SK-N-SH (cell line): ENCODE measurements around the gene ZDHHC7. TPM values are rescaled to one million over a fixed set of nuclear protein-coding genes. Genes with fewer than 3 reads are reported as not detected.

ENCODE experiments used
- CTCF ChIA-PET: fragments of 300-600, 350-600 bp; formaldehyde crosslinking; extraction: SDS; loops from one replicate; lab custom pipeline; 2021; lab: Yijun Ruan, JAX
- POLR2A ChIA-PET: fragments of 350-600 bp; sonication (Branson Sonifier 250); formaldehyde crosslinking; extraction: SDS; loops from one replicate; lab custom pipeline; 2020; ENCODE audit warnings: antibody characterized with exemption, inconsistent platforms; lab: Yijun Ruan, JAX
- DNase-seq: peaks from one replicate; pipeline ENCODE4 v3.0.0; 2012
- H2AFZ ChIP-seq: fragments of 200-600 bp; sonication (generic); 2 replicates; pipeline ENCODE4 v1.8.1; 2016; ENCODE audit warnings: antibody characterized with exemption, mild to moderate bottlenecking, low read depth
- H3F3A ChIP-seq: fragments of 200-600 bp; sonication (generic); replicated peaks from 2 replicates; pipeline ENCODE3; 2016; ENCODE audit warnings: antibody characterized with exemption, mild to moderate bottlenecking; ENCODE audit not compliant: insufficient read depth
- H3K27ac ChIP-seq, 2 experiments: fragments of 200-500 bp in 1 of 2; fragments of 200-600 bp in 1 of 2; sonication (Bioruptor generic) in 1 of 2; sonication (generic), shearing (Covaris generic) in 1 of 2; 2 replicates each; pipeline versions ENCODE4 v1.5.1 to v1.6.1; 2014 to 2016; ENCODE audit warnings: low read depth in 2 of 2, inconsistent platforms in 1 of 2, low read length in 1 of 2, mild to moderate bottlenecking in 1 of 2, mixed read lengths in 1 of 2
- H3K27me3 ChIP-seq: fragments of 200-600 bp; sonication (generic), shearing (Covaris generic); 2 replicates; pipeline ENCODE4 v1.6.1; 2016; ENCODE audit warnings: mixed run types; ENCODE audit not compliant: insufficient read depth
- H3K36me3 ChIP-seq, 2 experiments: fragments of 200-500 bp in 1 of 2; fragments of 200-600 bp in 1 of 2; sonication (Bioruptor generic) in 1 of 2; sonication (generic) in 1 of 2; replicated peaks in 1 of 2; 2 replicates each; pipeline versions ENCODE3 to v1.5.1; 2014 to 2016; ENCODE audit warnings: low read length in 1 of 2, mild to moderate bottlenecking in 1 of 2; ENCODE audit not compliant: insufficient read depth in 2 of 2, control insufficient read depth in 1 of 2
- H3K4me1 ChIP-seq, 2 experiments: fragments of 200-500 bp in 1 of 2; fragments of 200-600 bp in 1 of 2; sonication (Bioruptor generic) in 1 of 2; sonication (generic), shearing (Covaris generic) in 1 of 2; 2 replicates each; pipeline versions ENCODE4 v1.5.1 to v1.6.1; 2014 to 2016; ENCODE audit warnings: low read depth in 1 of 2, low read length in 1 of 2, mixed run types in 1 of 2; ENCODE audit not compliant: insufficient read depth in 2 of 2, control insufficient read depth in 1 of 2
- H3K4me2 ChIP-seq: fragments of 200-600 bp; sonication (generic), shearing (Covaris generic); 2 replicates; pipeline ENCODE4 v1.6.1; 2017; ENCODE audit warnings: mixed run types
- H3K4me3 ChIP-seq, 2 experiments: fragments of 200-500 bp in 1 of 2; fragments of 200-600 bp in 1 of 2; sonication (Bioruptor generic) in 1 of 2; sonication (generic), shearing (Covaris generic) in 1 of 2; 2 replicates each; pipeline versions ENCODE4 v1.5.1 to v1.8.1; 2014 to 2016; ENCODE audit warnings: low read depth in 2 of 2, inconsistent platforms in 1 of 2, low read length in 1 of 2, mild to moderate bottlenecking in 1 of 2, mixed read lengths in 1 of 2, moderate library complexity in 1 of 2
- H3K79me2 ChIP-seq: fragments of 200-600 bp; sonication (generic); 2 replicates; pipeline ENCODE4 v1.8.1; 2017; ENCODE audit warnings: mild to moderate bottlenecking; ENCODE audit not compliant: insufficient read depth
- H3K9ac ChIP-seq: fragments of 200-600 bp; sonication (generic); 2 replicates; pipeline ENCODE4 v1.6.1; 2017; ENCODE audit warnings: mixed run types
- H3K9me2 ChIP-seq: fragments of 200-600 bp; sonication (generic); 2 replicates; pipeline ENCODE4 v1.6.1; 2017; ENCODE audit warnings: mixed run types
- H3K9me3 ChIP-seq: fragments of 200-600 bp; sonication (generic); 2 replicates; pipeline ENCODE4 v1.6.1; 2017; ENCODE audit warnings: mixed run types, mild to moderate bottlenecking, moderate library complexity
- H4K20me1 ChIP-seq: fragments of 200-600 bp; sonication (generic); 2 replicates; pipeline ENCODE4 v1.6.1; 2017; ENCODE audit warnings: mild to moderate bottlenecking, mixed run types; ENCODE audit not compliant: insufficient read depth
- ELF1 ChIP-seq: IDR thresholded peaks from 2 replicates; pipeline ENCODE4 v1.4.0; 2012
- EP300 ChIP-seq, 2 experiments: IDR thresholded peaks; 2 replicates each; pipeline versions ENCODE4 v1.4.0 to v1.6.1; 2012; ENCODE audit warnings: borderline replicate concordance in 1 of 2, low read depth in 1 of 2, low read length in 1 of 2
- EZH2phosphoT487 ChIP-seq: fragments of 200-600 bp; sonication (generic); IDR thresholded peaks from 2 replicates; pipeline ENCODE4 v1.6.1; 2017; ENCODE audit warnings: low read depth, mixed run types, mild to moderate bottlenecking, antibody characterized with exemption, moderate library complexity, borderline replicate concordance
- FOSL2 ChIP-seq: IDR thresholded peaks from 2 replicates; pipeline ENCODE4 v1.4.0; 2012; ENCODE audit warnings: low read depth, mild to moderate bottlenecking, moderate library complexity, borderline replicate concordance
- FOXJ3 ChIP-seq: sonication (generic); formaldehyde crosslinking; IDR thresholded peaks from 2 replicates; pipeline ENCODE4 v1.5.1; 2020; ENCODE audit warnings: mild to moderate bottlenecking, missing genetic modification reagents
- GABPA ChIP-seq: IDR thresholded peaks from 2 replicates; pipeline ENCODE4 v1.4.0; 2012; ENCODE audit warnings: low read depth, mild to moderate bottlenecking
- JUND ChIP-seq: IDR thresholded peaks from 2 replicates; pipeline ENCODE4 v1.4.0; 2012
- MEF2A ChIP-seq: IDR thresholded peaks from 2 replicates; pipeline ENCODE4 v1.4.0; 2012; ENCODE audit warnings: low read depth, borderline replicate concordance
- MXI1 ChIP-seq: IDR thresholded peaks from 2 replicates; pipeline ENCODE4 v1.6.1; 2012; ENCODE audit warnings: mild to moderate bottlenecking, low read depth, low read length, improper control_type of control experiment
- NFIC ChIP-seq: IDR thresholded peaks from 2 replicates; pipeline ENCODE4 v1.4.0; 2012; ENCODE audit warnings: borderline replicate concordance
- NRF1 ChIP-seq: IDR thresholded peaks from 2 replicates; pipeline ENCODE4 v1.6.1; 2012; ENCODE audit warnings: low read depth, mild to moderate bottlenecking, low read length
- RAD21 ChIP-seq: IDR thresholded peaks from 2 replicates; pipeline ENCODE4 v1.6.1; 2012; ENCODE audit warnings: mild to moderate bottlenecking, low read length
- TAF1 ChIP-seq: IDR thresholded peaks from 2 replicates; pipeline ENCODE4 v1.6.1; 2012; ENCODE audit warnings: low read depth, mild to moderate bottlenecking, low read length, moderate library complexity, borderline replicate concordance
- WGBS: methylation state at CpG from one replicate; pipeline ENCODE4 v1.1.6; 2017; ENCODE audit warnings: low lambda C conversion rate; 5-methylcytosine and 5-hydroxymethylcytosine counted together
- polyA plus RNA-seq, 3 experiments: library from polyadenylated mRNA; depleted of rRNA; stranded (reverse); fragments of >200 nt; gene quantifications; 2 replicates each; pipeline ENCODE4 v1.2.3, GENCODE V29; 2012
- TF ChIP-seq, protein P1 (sequence below): IDR thresholded peaks from 2 replicates; pipeline ENCODE4 v1.6.1; 2012; ENCODE audit warnings: mild to moderate bottlenecking, low read depth, low read length, moderate library complexity
- TF ChIP-seq, protein P2 (sequence below): fragments of 200-600 bp; sonication (generic); IDR thresholded peaks from 2 replicates; pipeline ENCODE4 v1.6.1; 2017; ENCODE audit warnings: antibody characterized with exemption, mild to moderate bottlenecking, moderate library complexity
- TF ChIP-seq, protein P3 (sequence below): IDR thresholded peaks from 2 replicates; pipeline ENCODE4 v1.4.0; 2012; ENCODE audit warnings: low read depth, borderline replicate concordance
- TF ChIP-seq, protein P4 (sequence below): fragments of 150-350 bp; IDR thresholded peaks from 2 replicates; pipeline ENCODE4 v1.6.1; 2017; ENCODE audit warnings: antibody characterized with exemption, low read length, low read depth, borderline replicate concordance

Gene ZDHHC7
- polyA plus RNA-seq, 1 of the 3 experiments (the other 2 are of a cell fraction), result 114 TPM

DNA sequence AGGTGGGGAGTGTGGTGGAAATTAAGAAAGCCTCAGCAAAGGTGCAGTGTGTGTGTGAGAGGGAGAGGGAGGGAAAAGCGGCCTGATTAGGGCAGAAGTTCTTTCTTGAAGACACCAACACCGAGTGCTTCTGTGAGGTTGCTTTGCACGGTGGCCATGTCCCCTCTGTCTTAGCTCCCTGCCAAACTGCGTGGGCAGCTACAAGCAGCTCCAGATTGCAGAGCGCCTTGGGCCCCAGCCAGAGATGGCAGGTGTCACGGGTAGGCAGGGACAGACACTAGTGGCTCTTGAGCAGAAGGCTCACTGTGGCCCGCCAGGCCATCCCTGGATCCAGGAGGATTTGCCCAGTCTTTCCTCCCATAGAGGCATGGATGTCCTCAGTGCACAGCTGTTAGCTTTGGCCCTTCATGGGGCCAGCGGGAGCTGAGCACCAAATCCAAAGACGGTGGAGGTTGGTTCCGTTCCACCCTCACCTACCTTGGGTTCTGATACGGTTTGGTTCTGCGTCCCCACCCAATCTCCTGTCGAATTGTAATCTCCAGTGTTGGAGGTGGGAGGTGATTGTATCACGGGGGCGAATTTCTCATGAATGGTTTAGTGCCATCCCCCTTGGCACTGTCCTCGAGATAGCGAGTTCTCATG is 37.7 kb upstream of the ZDHHC7 start (continued):
- TF ChIP-seq, protein P1, sequence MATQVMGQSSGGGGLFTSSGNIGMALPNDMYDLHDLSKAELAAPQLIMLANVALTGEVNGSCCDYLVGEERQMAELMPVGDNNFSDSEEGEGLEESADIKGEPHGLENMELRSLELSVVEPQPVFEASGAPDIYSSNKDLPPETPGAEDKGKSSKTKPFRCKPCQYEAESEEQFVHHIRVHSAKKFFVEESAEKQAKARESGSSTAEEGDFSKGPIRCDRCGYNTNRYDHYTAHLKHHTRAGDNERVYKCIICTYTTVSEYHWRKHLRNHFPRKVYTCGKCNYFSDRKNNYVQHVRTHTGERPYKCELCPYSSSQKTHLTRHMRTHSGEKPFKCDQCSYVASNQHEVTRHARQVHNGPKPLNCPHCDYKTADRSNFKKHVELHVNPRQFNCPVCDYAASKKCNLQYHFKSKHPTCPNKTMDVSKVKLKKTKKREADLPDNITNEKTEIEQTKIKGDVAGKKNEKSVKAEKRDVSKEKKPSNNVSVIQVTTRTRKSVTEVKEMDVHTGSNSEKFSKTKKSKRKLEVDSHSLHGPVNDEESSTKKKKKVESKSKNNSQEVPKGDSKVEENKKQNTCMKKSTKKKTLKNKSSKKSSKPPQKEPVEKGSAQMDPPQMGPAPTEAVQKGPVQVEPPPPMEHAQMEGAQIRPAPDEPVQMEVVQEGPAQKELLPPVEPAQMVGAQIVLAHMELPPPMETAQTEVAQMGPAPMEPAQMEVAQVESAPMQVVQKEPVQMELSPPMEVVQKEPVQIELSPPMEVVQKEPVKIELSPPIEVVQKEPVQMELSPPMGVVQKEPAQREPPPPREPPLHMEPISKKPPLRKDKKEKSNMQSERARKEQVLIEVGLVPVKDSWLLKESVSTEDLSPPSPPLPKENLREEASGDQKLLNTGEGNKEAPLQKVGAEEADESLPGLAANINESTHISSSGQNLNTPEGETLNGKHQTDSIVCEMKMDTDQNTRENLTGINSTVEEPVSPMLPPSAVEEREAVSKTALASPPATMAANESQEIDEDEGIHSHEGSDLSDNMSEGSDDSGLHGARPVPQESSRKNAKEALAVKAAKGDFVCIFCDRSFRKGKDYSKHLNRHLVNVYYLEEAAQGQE, result no peak
- TF ChIP-seq EP300 (IDR thresholded peaks at IDR 0.05; ENCODE audit: borderline replicate concordance in 1 of 2, low read depth in 1 of 2, low read length in 1 of 2) (no peak), MXI1 (no peak), ELF1 (no peak), MEF2A (no peak), RAD21 (no peak), TAF1 (no peak), FOSL2 (no peak)
- TF ChIP-seq, protein P2, sequence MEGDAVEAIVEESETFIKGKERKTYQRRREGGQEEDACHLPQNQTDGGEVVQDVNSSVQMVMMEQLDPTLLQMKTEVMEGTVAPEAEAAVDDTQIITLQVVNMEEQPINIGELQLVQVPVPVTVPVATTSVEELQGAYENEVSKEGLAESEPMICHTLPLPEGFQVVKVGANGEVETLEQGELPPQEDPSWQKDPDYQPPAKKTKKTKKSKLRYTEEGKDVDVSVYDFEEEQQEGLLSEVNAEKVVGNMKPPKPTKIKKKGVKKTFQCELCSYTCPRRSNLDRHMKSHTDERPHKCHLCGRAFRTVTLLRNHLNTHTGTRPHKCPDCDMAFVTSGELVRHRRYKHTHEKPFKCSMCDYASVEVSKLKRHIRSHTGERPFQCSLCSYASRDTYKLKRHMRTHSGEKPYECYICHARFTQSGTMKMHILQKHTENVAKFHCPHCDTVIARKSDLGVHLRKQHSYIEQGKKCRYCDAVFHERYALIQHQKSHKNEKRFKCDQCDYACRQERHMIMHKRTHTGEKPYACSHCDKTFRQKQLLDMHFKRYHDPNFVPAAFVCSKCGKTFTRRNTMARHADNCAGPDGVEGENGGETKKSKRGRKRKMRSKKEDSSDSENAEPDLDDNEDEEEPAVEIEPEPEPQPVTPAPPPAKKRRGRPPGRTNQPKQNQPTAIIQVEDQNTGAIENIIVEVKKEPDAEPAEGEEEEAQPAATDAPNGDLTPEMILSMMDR, result no peak
- TF ChIP-seq, all 33 proteins: peak for 0

DNA sequence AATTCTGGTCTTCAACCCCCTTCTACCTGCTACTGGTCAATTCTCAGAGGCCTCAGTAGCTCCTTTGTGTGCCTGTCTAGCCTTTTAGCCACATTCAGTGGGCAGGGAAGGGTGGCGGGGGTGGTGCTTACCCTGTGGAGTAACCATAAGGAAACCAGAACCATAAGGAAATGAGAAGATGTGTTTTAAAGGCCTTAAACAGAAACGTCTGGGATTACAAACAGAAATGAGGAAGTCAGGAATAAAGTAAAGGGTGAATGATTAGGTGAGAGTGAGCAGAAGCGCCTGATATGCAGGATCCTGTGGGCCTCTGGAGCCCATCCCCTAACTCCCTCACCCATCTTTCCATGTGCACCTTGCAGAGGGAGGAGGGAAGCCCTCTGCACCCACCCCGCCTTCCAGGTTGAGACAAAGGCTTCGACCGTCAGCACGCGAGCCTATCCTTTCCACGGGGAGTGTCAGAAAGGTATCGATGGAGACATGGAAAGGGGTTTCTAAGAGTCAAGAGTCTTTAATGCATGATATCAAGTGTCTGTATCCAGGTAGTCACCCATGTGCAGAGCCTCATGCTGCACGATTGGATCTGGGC is 36.6 kb upstream of the ZDHHC7 start:
- Histone ChIP-seq H3K9ac (no peak overlapping the region), H2AFZ (no peak overlapping the region), H3K4me2 (no peak overlapping the region), H3K4me1 (peaks cover 0 to 8% of the 10 kb centered on the region in 2 experiments; a peak in 1 of 4 replicates), H3K27ac (no peak overlapping the region), H3K79me2 (no peaks in the 10 kb centered on the region), H3K36me3 (no peaks in the 10 kb centered on the region), H3F3A (no peaks in the 10 kb centered on the region), H3K27me3 (no peaks in the 10 kb centered on the region), H3K4me3 (no peak overlapping the region), H3K9me3 (no peaks in the 10 kb centered on the region), H4K20me1 (no peaks in the 10 kb centered on the region), H3K9me2 (no peaks in the 10 kb centered on the region)
- CTCF ChIA-PET, result interaction anchor here (1.4 kb wide), 1 partner anchor 38 kb away, joined by 5 read pairs; no protein-coding TSS in a partner anchor
- no peak for DNase-seq
- TF ChIP-seq, protein P1, result no peak
- no peak for TF ChIP-seq GABPA
- TF ChIP-seq, protein P3, sequence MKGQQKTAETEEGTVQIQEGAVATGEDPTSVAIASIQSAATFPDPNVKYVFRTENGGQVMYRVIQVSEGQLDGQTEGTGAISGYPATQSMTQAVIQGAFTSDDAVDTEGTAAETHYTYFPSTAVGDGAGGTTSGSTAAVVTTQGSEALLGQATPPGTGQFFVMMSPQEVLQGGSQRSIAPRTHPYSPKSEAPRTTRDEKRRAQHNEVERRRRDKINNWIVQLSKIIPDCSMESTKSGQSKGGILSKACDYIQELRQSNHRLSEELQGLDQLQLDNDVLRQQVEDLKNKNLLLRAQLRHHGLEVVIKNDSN, result no peak
- TF ChIP-seq MEF2A, result no peak
- TF ChIP-seq, protein P4, sequence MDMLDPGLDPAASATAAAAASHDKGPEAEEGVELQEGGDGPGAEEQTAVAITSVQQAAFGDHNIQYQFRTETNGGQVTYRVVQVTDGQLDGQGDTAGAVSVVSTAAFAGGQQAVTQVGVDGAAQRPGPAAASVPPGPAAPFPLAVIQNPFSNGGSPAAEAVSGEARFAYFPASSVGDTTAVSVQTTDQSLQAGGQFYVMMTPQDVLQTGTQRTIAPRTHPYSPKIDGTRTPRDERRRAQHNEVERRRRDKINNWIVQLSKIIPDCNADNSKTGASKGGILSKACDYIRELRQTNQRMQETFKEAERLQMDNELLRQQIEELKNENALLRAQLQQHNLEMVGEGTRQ, result no peak
- no peak for TF ChIP-seq JUND
- TF ChIP-seq EZH2phosphoT487, result no peak
- no peak for TF ChIP-seq NFIC
- no peak for TF ChIP-seq NRF1
- TF ChIP-seq FOXJ3, result no peak
- no peak for TF ChIP-seq MXI1
- POLR2A ChIA-PET, result no interaction called here
- WGBS, result 84% methylated on average over 10 of the region's 11 CpGs
